ENCODE data around the gene DTNB. TPM values are rescaled to one million over a fixed set of nuclear protein-coding genes. Genes with fewer than 3 reads are reported as not detected.
A peak's percentile ranks its signal among the peaks of the same experiment; 100 is the strongest.

DTNB gene
- total and polyA plus RNA-seq, 9 donors, result 8.0 to 24.9 (median 17.5) TPM

DNA sequence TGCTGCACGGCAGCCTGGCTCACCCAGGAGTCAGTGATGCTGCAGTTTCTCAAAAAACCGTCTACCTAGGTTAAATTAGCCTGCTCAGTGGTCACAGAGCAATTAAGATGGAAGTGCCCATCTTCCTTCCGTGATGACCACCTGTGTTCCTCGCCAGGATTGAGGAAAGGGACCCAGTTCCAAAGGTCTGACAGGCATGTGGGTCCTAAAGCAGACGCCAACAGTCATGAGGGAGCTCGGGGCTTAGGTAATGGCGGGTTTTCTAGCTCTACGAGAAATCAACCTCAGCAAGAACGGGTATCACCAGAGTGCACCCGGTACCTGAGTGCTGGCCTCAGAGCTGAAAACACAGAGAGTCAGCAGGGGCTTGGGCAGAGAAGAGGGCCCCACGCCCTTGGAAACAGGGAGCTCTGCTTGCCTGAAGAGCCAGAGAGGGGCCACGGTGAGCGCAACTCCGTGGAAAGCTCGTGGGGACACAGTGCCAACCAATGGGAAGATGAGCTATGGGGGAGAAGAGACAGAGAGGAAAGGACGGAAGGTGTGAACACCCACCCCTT lies 297.3 kb downstream of the DTNB start:
- intact Hi-C loops (cut with DNase I), result loop anchor here in 1 of 4 donors (5.0 to 10.0 kb wide), 2 partner anchors 141 to 299 kb away; partner anchors contain the start of gene DTNB
- peak in 1 of 5 donors; percentile 39 for DNase-seq
- Histone ChIP-seq H3K4me3 (peak overlapping the region; percentile 19), H3K27ac (peak overlapping the region in 1 of 2 donors; percentile 29), H3K9me3 (no peaks in the 10 kb centered on the region), H3K36me3 (no peaks in the 10 kb centered on the region), H3K4me1 (ENCODE audit: insufficient read depth) (peaks cover 9% of the 10 kb centered on the region), H3K27me3 (no peaks in the 10 kb centered on the region)
- 66 to 71% (median 67%) methylated on average over 16 of the region's 16 CpGs for WGBS, 3 donors
- TF ChIP-seq, protein P1, sequence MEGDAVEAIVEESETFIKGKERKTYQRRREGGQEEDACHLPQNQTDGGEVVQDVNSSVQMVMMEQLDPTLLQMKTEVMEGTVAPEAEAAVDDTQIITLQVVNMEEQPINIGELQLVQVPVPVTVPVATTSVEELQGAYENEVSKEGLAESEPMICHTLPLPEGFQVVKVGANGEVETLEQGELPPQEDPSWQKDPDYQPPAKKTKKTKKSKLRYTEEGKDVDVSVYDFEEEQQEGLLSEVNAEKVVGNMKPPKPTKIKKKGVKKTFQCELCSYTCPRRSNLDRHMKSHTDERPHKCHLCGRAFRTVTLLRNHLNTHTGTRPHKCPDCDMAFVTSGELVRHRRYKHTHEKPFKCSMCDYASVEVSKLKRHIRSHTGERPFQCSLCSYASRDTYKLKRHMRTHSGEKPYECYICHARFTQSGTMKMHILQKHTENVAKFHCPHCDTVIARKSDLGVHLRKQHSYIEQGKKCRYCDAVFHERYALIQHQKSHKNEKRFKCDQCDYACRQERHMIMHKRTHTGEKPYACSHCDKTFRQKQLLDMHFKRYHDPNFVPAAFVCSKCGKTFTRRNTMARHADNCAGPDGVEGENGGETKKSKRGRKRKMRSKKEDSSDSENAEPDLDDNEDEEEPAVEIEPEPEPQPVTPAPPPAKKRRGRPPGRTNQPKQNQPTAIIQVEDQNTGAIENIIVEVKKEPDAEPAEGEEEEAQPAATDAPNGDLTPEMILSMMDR (IDR thresholded peaks at IDR 0.05), result no peak
- no peak for TF ChIP-seq EP300 (IDR thresholded peaks at IDR 0.05)
- no peak for TF ChIP-seq POLR2A (IDR thresholded peaks at IDR 0.05)

DNA sequence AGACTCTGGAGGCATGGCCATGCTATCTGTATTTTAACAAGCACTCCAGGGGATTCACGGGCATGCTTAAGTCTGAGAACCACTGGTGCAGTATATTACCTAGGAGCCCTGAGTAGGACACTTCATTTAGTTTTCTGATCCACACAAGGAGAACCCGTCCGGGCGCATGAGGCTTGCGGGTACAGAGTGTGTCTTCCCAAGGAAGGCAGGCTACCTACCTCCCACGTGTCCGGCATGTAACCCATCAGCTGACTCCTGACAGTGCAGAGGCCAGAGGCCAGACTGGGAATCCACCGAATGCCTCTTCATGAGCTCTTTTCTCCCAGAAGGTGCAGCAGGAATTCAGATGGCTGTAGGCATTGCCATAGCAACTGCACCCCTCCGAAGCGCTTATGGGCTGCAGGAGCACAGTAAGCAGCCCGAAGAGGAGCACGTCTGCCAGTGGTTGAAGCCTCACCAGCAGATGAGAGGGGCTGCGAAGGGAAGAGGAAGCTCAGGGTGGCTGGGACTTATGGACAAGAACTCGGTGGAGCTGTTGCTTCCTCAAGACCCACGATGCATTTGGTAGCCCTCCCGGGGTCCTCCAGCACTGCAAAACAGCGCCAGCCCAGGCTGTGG lies 297.9 kb downstream of the DTNB start:
- Histone ChIP-seq H3K4me3 (no peak overlapping the region), H3K9me3 (no peaks in the 10 kb centered on the region), H3K36me3 (no peaks in the 10 kb centered on the region), H3K4me1 (ENCODE audit: insufficient read depth) (peaks cover 9% of the 10 kb centered on the region), H3K27ac (no peak overlapping the region), H3K27me3 (no peaks in the 10 kb centered on the region)
- TF ChIP-seq, protein P1 (IDR thresholded peaks at IDR 0.05), result no peak
- no peak for TF ChIP-seq POLR2A (IDR thresholded peaks at IDR 0.05)
- no peak for TF ChIP-seq EP300 (IDR thresholded peaks at IDR 0.05)
- intact Hi-C loops (cut with DNase I), result loop anchor here in 1 of 4 donors (5.0 to 10.0 kb wide), 2 partner anchors 142 to 299 kb away; partner anchors contain the start of gene DTNB
- peak in 2 of 5 donors; percentile 20 to 34 for DNase-seq
- 81 to 87% (median 86%) methylated on average over 17 of the region's 17 CpGs for WGBS, 3 donors

DNA sequence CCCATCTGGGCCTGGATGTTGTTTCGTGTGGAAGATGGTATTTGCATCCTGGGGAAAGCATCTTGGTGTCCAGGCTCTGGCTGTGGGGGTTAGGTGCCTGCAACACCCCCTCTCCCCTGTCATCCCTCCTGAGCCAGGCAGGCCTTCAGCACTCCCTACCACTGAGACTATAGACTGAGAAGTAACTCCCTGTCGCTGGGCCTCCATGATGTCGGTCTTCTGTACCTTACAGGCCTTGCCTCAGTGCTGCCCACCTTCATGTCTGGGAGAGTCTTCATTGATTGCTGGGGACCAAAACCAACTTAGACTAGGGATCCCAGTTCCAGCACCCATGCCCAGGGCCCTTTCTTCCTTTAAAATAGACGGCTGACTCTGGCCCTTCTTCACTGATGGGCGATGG lies 298.6 kb downstream of the DTNB start:
- 91 to 98% (median 97%) methylated on average over 5 of the region's 5 CpGs for WGBS, 3 donors
- Histone ChIP-seq H3K27me3 (no peaks in the 10 kb centered on the region), H3K27ac (no peak overlapping the region), H3K36me3 (no peaks in the 10 kb centered on the region), H3K4me3 (no peak overlapping the region), H3K9me3 (no peaks in the 10 kb centered on the region), H3K4me1 (ENCODE audit: insufficient read depth) (peaks cover 9% of the 10 kb centered on the region)
- DNase-seq, result no peak
- no peak for TF ChIP-seq EP300 (IDR thresholded peaks at IDR 0.05)
- intact Hi-C loops (cut with DNase I), result loop anchor here in 1 of 4 donors (5.0 to 10.0 kb wide), 2 partner anchors 142 to 300 kb away; partner anchors contain the start of gene DTNB

DNA sequence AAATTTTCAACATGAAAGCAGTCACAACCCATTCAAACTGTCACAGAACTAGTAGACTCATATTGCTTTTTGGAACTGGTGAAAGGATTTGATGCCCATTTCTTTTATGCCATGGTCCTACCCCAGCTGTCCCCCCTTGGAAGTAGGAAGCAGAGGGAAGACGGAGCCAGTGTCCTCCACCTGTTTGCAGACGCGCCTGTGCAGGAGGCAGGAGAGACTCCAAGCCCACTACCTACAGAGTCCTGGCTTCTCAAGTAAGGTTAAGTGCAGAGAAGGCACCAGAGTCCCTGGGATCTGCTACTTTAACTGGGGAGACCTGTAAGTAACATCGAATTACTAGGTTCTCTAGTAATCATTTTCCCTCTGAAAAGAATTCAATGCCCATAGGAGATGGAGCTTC lies 299.0 kb downstream of the DTNB start:
- H3K36me3 ChIP-seq, result no peaks in the 10 kb centered on the region
- H3K27me3 ChIP-seq, result no peaks in the 10 kb centered on the region
- peak in 1 of 5 donors; percentile 2 for DNase-seq
- H3K27ac ChIP-seq, result no peak overlapping the region
- TF ChIP-seq, protein P1 (IDR thresholded peaks at IDR 0.05), result no peak
- H3K4me3 ChIP-seq, result no peak overlapping the region
- peaks cover 9% of the 10 kb centered on the region for H3K4me1 ChIP-seq (ENCODE audit: insufficient read depth)
- no peaks in the 10 kb centered on the region for H3K9me3 ChIP-seq
- WGBS, 3 donors, result 93 to 98% (median 96%) methylated on average over 4 of the region's 4 CpGs
- intact Hi-C loops (cut with DNase I), result loop anchor here in 1 of 4 donors (10.0 kb wide), 1 partner anchor 300 kb away; the partner anchor contains the start of gene DTNB

Measured in ovary (tissue), 9 donors.